GM23338 (cell line): ENCODE results near the gene PRKCD. TPM values are rescaled to one million over a fixed set of nuclear protein-coding genes. Genes with fewer than 3 reads are reported as not detected.

Experiments used
- ATAC-seq: fragments of 200-7000 bp; cut with Tn5 transposase; 3 replicates; pipeline ENCODE4 v1.9.1; 2020
- DNase-seq: peaks from one replicate; pipeline ENCODE4 v3.0.0-alpha.2; 2015; ENCODE audit warnings: low spot score
- H2AFZ ChIP-seq: fragments of 200-600 bp; sonication (generic); 2 replicates; pipeline ENCODE4 v1.8.0; 2016; ENCODE audit warnings: antibody characterized with exemption, mild to moderate bottlenecking, moderate library complexity
- H3F3A ChIP-seq: fragments of 200-600 bp; sonication (generic); replicated peaks from 2 replicates; pipeline ENCODE4 v1.8.0; 2017; ENCODE audit warnings: antibody characterized with exemption, mixed run types, low read depth
- H3K27ac ChIP-seq: fragments of 200-600 bp; sonication (generic); 2 replicates; pipeline ENCODE4 v1.6.1; 2016; ENCODE audit warnings: low read depth
- H3K27me3 ChIP-seq: fragments of 200-600 bp; sonication (generic); 2 replicates; pipeline ENCODE4 v1.8.0; 2016; ENCODE audit warnings: mild to moderate bottlenecking, mixed run types, moderate library complexity; ENCODE audit not compliant: insufficient read depth
- H3K36me3 ChIP-seq: fragments of 200-600 bp; sonication (generic); 2 replicates; pipeline ENCODE4 v1.8.0; 2016; ENCODE audit warnings: mild to moderate bottlenecking; ENCODE audit not compliant: insufficient read depth
- H3K4me1 ChIP-seq: fragments of 200-600 bp; sonication (generic); 2 replicates; pipeline ENCODE4 v1.8.0; 2016; ENCODE audit warnings: mild to moderate bottlenecking, moderate library complexity; ENCODE audit not compliant: insufficient read depth
- H3K4me2 ChIP-seq: fragments of 200-600 bp; sonication (generic); 2 replicates; pipeline ENCODE4 v1.7.1; 2017; ENCODE audit warnings: mixed run types
- H3K4me3 ChIP-seq: fragments of 200-600 bp; sonication (generic); 2 replicates; pipeline ENCODE4 v1.6.1; 2016; ENCODE audit warnings: mixed run types
- H3K79me2 ChIP-seq: fragments of 200-600 bp; sonication (generic); replicated peaks from 2 replicates; pipeline ENCODE4 v1.8.0; 2017; ENCODE audit warnings: mild to moderate bottlenecking; ENCODE audit not compliant: insufficient read depth
- H3K9me2 ChIP-seq: fragments of 200-600 bp; sonication (generic); 2 replicates; pipeline ENCODE4 v1.8.0; 2017; ENCODE audit not compliant: insufficient read depth
- H4K20me1 ChIP-seq: fragments of 200-600 bp; sonication (generic); replicated peaks from 2 replicates; pipeline ENCODE4 v1.8.0; 2017; ENCODE audit warnings: mild to moderate bottlenecking; ENCODE audit not compliant: insufficient read depth
- H3K27ac Mint-ChIP-seq: 2 replicates; pipeline ENCODE4 v1.8.0; 2020; ENCODE audit warnings: inconsistent platforms, mild to moderate bottlenecking, moderate library complexity, mixed read lengths
- H3K27me3 Mint-ChIP-seq: 3 replicates; pipeline ENCODE4 v1.8.0; 2022; ENCODE audit warnings: low read depth, mild to moderate bottlenecking, moderate library complexity, mixed read lengths, inconsistent platforms; ENCODE audit not compliant: insufficient read depth, poor library complexity
- H3K36me3 Mint-ChIP-seq: 3 replicates; pipeline ENCODE4 v1.8.0; 2021; ENCODE audit warnings: low read depth, mild to moderate bottlenecking, inconsistent platforms, moderate library complexity, mixed read lengths
- H3K4me1 Mint-ChIP-seq: 3 replicates; pipeline ENCODE4 v1.8.0; 2020; ENCODE audit warnings: mild to moderate bottlenecking, inconsistent platforms, mixed read lengths
- H3K4me3 Mint-ChIP-seq: 3 replicates; pipeline ENCODE4 v1.8.0; 2021; ENCODE audit warnings: moderate library complexity, mild to moderate bottlenecking, inconsistent platforms, mixed read lengths
- H3K9me3 Mint-ChIP-seq: 3 replicates; pipeline ENCODE4 v1.8.0; 2020; ENCODE audit warnings: moderate library complexity, mild to moderate bottlenecking, inconsistent platforms, mixed read lengths
- CREB1 ChIP-seq: fragments of 250-450 bp; sonication (Bioruptor Pico); IDR thresholded peaks from 2 replicates; pipeline ENCODE4 v1.5.0; 2020; ENCODE audit warnings: low read depth, mild to moderate bottlenecking, moderate library complexity
- EZH2 ChIP-seq: fragments of 200-600 bp; sonication (generic); IDR thresholded peaks from one replicate; pipeline ENCODE4 v1.8.0; 2017; ENCODE audit warnings: antibody characterized with exemption, mild to moderate bottlenecking, low read depth; ENCODE audit not compliant: unreplicated experiment
- EZH2phosphoT487 ChIP-seq: fragments of 200-600 bp; sonication (generic); IDR thresholded peaks from one replicate; pipeline ENCODE4 v1.8.1; 2018; ENCODE audit warnings: antibody characterized with exemption; ENCODE audit not compliant: unreplicated experiment
- JUNB ChIP-seq: IDR thresholded peaks from one replicate; pipeline ENCODE4 v1.6.1; 2016; ENCODE audit warnings: antibody characterized with exemption; ENCODE audit not compliant: unreplicated experiment
- NANOG ChIP-seq: IDR thresholded peaks from 2 replicates; pipeline ENCODE4 v1.6.1; 2016; ENCODE audit warnings: antibody characterized with exemption, borderline replicate concordance
- POLR2AphosphoS5 ChIP-seq: IDR thresholded peaks from 2 replicates; pipeline ENCODE4 v1.6.1; 2016; ENCODE audit warnings: antibody characterized with exemption, low read depth
- STAT1 ChIP-seq: IDR thresholded peaks from one replicate; pipeline ENCODE4 v1.6.1; 2016; ENCODE audit warnings: antibody characterized with exemption; ENCODE audit not compliant: unreplicated experiment
- ZNF114 ChIP-seq: fragments of 250-450 bp; sonication (Bioruptor Pico); IDR thresholded peaks from 2 replicates; pipeline ENCODE4 v1.5.0; 2020; ENCODE audit warnings: mild to moderate bottlenecking, moderate library complexity
- ZNF331 ChIP-seq: fragments of 250-450 bp; sonication (Bioruptor Pico); IDR thresholded peaks from 2 replicates; pipeline ENCODE4 v1.5.0; 2020; ENCODE audit warnings: low read depth, mild to moderate bottlenecking, moderate library complexity
- polyA plus RNA-seq: library from polyadenylated mRNA; unstranded; fragments of >200 nt; fragmentation: Nextera tagmentation; extraction: Ambion mirVana; gene quantifications from 2 replicates; pipeline ENCODE4 v1.2.1, GENCODE V29; 2016
- total RNA-seq: library from RNA; depleted of rRNA; stranded (reverse); fragments of >200 nt; shearing (Covaris generic); gene quantifications from 2 replicates; pipeline ENCODE4 v1.2.3, GENCODE V29; 2014
- TF ChIP-seq, protein P1 (sequence below), 2 experiments: fragments of 200-600 bp in 1 of 2; sonication (generic) in 1 of 2; conservative IDR thresholded peaks; 2 replicates each; pipeline versions ENCODE4 v1.5.1 to v1.6.1; 2016 to 2017; ENCODE audit warnings: antibody characterized with exemption in 2 of 2, low read depth in 2 of 2, mild to moderate bottlenecking in 2 of 2, moderate library complexity in 1 of 2
- TF ChIP-seq, protein P2 (sequence below): IDR thresholded peaks from 2 replicates; pipeline ENCODE4 v1.6.1; 2016; ENCODE audit warnings: antibody characterized with exemption
- TF ChIP-seq, protein P3 (sequence below): IDR thresholded peaks from one replicate; pipeline ENCODE4 v1.6.1; 2018; ENCODE audit warnings: antibody characterized with exemption; ENCODE audit not compliant: unreplicated experiment
- TF ChIP-seq, protein P4 (sequence below): fragments of 250-450 bp; sonication (Bioruptor Pico); IDR thresholded peaks from 2 replicates; pipeline ENCODE4 v1.5.0; 2020; ENCODE audit warnings: mild to moderate bottlenecking, moderate library complexity

The PRKCD gene
- total and polyA plus RNA-seq, 2 experiments from 2014 or later: 11.3 to 11.8 TPM

DNA sequence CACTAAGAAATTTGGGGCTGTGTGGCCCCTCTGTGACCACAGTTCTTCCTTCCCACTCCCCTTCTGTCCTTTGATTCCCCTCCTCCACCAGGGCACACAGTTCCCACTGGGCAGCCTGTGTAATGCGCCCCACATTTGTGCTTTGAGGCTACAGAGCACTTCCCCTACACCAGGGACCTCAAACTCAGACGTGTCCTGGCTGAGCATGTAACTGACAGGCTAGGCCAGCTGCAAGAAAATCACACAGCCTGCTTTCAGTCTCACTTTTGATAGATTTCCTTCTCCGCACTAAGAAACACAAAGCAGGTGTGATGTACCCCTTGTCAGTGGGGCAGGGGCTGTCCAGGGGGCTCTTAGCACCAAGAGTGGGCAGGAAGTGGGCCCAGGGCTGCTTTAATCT is 29.6 kb downstream of the PRKCD start:
- DNase-seq (no peak), ATAC-seq (no peak)
- Histone ChIP-seq H3K9me2 (no peaks in the 10 kb centered on the region), H3K4me3 (no peak overlapping the region), H3K36me3 (no peaks in the 10 kb centered on the region), H3K4me1 (peaks cover 9% of the 10 kb centered on the region), H3K79me2 (no peaks in the 10 kb centered on the region), H3K4me2 (no peak overlapping the region), H3F3A (no peaks in the 10 kb centered on the region), H3K27ac (no peak overlapping the region), H3K27me3 (no peaks in the 10 kb centered on the region), H2AFZ (no peak overlapping the region), H4K20me1 (no peaks in the 10 kb centered on the region)
- TF ChIP-seq, protein P1, sequence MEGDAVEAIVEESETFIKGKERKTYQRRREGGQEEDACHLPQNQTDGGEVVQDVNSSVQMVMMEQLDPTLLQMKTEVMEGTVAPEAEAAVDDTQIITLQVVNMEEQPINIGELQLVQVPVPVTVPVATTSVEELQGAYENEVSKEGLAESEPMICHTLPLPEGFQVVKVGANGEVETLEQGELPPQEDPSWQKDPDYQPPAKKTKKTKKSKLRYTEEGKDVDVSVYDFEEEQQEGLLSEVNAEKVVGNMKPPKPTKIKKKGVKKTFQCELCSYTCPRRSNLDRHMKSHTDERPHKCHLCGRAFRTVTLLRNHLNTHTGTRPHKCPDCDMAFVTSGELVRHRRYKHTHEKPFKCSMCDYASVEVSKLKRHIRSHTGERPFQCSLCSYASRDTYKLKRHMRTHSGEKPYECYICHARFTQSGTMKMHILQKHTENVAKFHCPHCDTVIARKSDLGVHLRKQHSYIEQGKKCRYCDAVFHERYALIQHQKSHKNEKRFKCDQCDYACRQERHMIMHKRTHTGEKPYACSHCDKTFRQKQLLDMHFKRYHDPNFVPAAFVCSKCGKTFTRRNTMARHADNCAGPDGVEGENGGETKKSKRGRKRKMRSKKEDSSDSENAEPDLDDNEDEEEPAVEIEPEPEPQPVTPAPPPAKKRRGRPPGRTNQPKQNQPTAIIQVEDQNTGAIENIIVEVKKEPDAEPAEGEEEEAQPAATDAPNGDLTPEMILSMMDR (conservative IDR thresholded peaks at IDR 0.05; ENCODE audit: low read depth in 2 of 2): no peak
- TF ChIP-seq STAT1 (no peak), EZH2 (no peak), POLR2AphosphoS5 (no peak), JUNB (no peak), ZNF331 (no peak), ZNF114 (no peak), CREB1 (no peak), EZH2phosphoT487 (no peak), NANOG (no peak)
- TF ChIP-seq, protein P2, sequence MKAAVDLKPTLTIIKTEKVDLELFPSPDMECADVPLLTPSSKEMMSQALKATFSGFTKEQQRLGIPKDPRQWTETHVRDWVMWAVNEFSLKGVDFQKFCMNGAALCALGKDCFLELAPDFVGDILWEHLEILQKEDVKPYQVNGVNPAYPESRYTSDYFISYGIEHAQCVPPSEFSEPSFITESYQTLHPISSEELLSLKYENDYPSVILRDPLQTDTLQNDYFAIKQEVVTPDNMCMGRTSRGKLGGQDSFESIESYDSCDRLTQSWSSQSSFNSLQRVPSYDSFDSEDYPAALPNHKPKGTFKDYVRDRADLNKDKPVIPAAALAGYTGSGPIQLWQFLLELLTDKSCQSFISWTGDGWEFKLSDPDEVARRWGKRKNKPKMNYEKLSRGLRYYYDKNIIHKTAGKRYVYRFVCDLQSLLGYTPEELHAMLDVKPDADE: no peak
- TF ChIP-seq, protein P3, sequence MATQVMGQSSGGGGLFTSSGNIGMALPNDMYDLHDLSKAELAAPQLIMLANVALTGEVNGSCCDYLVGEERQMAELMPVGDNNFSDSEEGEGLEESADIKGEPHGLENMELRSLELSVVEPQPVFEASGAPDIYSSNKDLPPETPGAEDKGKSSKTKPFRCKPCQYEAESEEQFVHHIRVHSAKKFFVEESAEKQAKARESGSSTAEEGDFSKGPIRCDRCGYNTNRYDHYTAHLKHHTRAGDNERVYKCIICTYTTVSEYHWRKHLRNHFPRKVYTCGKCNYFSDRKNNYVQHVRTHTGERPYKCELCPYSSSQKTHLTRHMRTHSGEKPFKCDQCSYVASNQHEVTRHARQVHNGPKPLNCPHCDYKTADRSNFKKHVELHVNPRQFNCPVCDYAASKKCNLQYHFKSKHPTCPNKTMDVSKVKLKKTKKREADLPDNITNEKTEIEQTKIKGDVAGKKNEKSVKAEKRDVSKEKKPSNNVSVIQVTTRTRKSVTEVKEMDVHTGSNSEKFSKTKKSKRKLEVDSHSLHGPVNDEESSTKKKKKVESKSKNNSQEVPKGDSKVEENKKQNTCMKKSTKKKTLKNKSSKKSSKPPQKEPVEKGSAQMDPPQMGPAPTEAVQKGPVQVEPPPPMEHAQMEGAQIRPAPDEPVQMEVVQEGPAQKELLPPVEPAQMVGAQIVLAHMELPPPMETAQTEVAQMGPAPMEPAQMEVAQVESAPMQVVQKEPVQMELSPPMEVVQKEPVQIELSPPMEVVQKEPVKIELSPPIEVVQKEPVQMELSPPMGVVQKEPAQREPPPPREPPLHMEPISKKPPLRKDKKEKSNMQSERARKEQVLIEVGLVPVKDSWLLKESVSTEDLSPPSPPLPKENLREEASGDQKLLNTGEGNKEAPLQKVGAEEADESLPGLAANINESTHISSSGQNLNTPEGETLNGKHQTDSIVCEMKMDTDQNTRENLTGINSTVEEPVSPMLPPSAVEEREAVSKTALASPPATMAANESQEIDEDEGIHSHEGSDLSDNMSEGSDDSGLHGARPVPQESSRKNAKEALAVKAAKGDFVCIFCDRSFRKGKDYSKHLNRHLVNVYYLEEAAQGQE: no peak
- TF ChIP-seq, protein P4, sequence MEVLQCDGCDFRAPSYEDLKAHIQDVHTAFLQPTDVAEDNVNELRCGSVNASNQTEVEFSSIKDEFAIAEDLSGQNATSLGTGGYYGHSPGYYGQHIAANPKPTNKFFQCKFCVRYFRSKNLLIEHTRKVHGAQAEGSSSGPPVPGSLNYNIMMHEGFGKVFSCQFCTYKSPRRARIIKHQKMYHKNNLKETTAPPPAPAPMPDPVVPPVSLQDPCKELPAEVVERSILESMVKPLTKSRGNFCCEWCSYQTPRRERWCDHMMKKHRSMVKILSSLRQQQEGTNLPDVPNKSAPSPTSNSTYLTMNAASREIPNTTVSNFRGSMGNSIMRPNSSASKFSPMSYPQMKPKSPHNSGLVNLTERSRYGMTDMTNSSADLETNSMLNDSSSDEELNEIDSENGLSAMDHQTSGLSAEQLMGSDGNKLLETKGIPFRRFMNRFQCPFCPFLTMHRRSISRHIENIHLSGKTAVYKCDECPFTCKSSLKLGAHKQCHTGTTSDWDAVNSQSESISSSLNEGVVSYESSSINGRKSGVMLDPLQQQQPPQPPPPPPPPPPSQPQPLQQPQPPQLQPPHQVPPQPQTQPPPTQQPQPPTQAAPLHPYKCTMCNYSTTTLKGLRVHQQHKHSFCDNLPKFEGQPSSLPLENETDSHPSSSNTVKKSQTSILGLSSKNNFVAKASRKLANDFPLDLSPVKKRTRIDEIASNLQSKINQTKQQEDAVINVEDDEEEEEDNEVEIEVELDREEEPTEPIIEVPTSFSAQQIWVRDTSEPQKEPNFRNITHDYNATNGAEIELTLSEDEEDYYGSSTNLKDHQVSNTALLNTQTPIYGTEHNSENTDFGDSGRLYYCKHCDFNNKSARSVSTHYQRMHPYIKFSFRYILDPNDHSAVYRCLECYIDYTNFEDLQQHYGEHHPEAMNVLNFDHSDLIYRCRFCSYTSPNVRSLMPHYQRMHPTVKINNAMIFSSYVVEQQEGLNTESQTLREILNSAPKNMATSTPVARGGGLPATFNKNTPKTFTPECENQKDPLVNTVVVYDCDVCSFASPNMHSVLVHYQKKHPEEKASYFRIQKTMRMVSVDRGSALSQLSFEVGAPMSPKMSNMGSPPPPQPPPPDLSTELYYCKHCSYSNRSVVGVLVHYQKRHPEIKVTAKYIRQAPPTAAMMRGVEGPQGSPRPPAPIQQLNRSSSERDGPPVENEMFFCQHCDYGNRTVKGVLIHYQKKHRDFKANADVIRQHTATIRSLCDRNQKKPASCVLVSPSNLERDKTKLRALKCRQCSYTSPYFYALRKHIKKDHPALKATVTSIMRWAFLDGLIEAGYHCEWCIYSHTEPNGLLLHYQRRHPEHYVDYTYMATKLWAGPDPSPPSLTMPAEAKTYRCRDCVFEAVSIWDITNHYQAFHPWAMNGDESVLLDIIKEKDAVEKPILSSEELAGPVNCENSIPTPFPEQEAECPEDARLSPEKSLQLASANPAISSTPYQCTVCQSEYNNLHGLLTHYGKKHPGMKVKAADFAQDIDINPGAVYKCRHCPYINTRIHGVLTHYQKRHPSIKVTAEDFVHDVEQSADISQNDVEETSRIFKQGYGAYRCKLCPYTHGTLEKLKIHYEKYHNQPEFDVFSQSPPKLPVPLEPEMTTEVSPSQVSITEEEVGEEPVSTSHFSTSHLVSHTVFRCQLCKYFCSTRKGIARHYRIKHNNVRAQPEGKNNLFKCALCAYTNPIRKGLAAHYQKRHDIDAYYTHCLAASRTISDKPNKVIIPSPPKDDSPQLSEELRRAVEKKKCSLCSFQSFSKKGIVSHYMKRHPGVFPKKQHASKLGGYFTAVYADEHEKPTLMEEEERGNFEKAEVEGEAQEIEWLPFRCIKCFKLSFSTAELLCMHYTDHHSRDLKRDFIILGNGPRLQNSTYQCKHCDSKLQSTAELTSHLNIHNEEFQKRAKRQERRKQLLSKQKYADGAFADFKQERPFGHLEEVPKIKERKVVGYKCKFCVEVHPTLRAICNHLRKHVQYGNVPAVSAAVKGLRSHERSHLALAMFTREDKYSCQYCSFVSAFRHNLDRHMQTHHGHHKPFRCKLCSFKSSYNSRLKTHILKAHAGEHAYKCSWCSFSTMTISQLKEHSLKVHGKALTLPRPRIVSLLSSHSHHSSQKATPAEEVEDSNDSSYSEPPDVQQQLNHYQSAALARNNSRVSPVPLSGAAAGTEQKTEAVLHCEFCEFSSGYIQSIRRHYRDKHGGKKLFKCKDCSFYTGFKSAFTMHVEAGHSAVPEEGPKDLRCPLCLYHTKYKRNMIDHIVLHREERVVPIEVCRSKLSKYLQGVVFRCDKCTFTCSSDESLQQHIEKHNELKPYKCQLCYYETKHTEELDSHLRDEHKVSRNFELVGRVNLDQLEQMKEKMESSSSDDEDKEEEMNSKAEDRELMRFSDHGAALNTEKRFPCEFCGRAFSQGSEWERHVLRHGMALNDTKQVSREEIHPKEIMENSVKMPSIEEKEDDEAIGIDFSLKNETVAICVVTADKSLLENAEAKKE (CRISPR knock-in tag): no peak
- Mint-ChIP-seq H3K27me3 (peaks cover 8% of the 10 kb centered on the region), H3K4me3 (no peak overlapping the region), H3K4me1 (peaks cover 23% of the 10 kb centered on the region), H3K27ac (no peak overlapping the region), H3K9me3 (no peaks in the 10 kb centered on the region), H3K36me3 (no peaks in the 10 kb centered on the region; the same call in 2 of the 3 replicates)
